ENCODE data around the gene RRP1.

The RRP1 gene

GRCh38 chr21:43777953-43778352 is 11.4 kb upstream of the RRP1 start:
- H3K27ac Mint-ChIP-seq: no peak overlapping the region
- H3K4me1 Mint-ChIP-seq: peaks cover 35% of the 10 kb centered on the region
- H3K4me3 Mint-ChIP-seq: peak overlapping the region; percentile 81
- DNase-seq: no peak
- H3K36me3 Mint-ChIP-seq (ENCODE audit: low read depth): peaks cover 14% of the 10 kb centered on the region
- TF ChIP-seq CTCF (IDR thresholded peaks at IDR 0.05): no peak
- peaks cover 21% of the 10 kb centered on the region for H3K27me3 Mint-ChIP-seq (ENCODE audit: low read depth, poor library complexity)
- H3K9me3 Mint-ChIP-seq: no peaks in the 10 kb centered on the region

- Mint-ChIP-seq H3K27me3 (ENCODE audit: low read depth, poor library complexity) (peaks cover 27% of the 10 kb centered on the region), H3K36me3 (ENCODE audit: low read depth) (peaks cover 6% of the 10 kb centered on the region), H3K4me3 (no peak overlapping the region), H3K4me1 (peaks cover 29% of the 10 kb centered on the region), H3K27ac (no peak overlapping the region), H3K9me3 (no peaks in the 10 kb centered on the region)
- TF ChIP-seq CTCF (IDR thresholded peaks at IDR 0.05): no peak
- DNase-seq: no peak
Observed at GRCh38 chr21:43778469-43779335, 10.7 kb upstream of the RRP1 start.

GRCh38 chr21:43779660-43780059 is 9.7 kb upstream of the RRP1 start:
- TF ChIP-seq CTCF (IDR thresholded peaks at IDR 0.05): no peak
- Mint-ChIP-seq H3K36me3 (ENCODE audit: low read depth) (no peaks in the 10 kb centered on the region), H3K4me3 (no peak overlapping the region), H3K4me1 (peaks cover 21% of the 10 kb centered on the region), H3K27me3 (ENCODE audit: low read depth, poor library complexity) (peaks cover 30% of the 10 kb centered on the region), H3K27ac (no peak overlapping the region), H3K9me3 (no peaks in the 10 kb centered on the region)
- no peak for DNase-seq

- Mint-ChIP-seq H3K27ac (no peak overlapping the region), H3K4me1 (peaks cover 10% of the 10 kb centered on the region), H3K27me3 (ENCODE audit: low read depth, poor library complexity) (peaks cover 34% of the 10 kb centered on the region), H3K4me3 (no peak overlapping the region), H3K36me3 (ENCODE audit: low read depth) (no peaks in the 10 kb centered on the region), H3K9me3 (peaks cover 4% of the 10 kb centered on the region)
- TF ChIP-seq CTCF (IDR thresholded peaks at IDR 0.05): no peak
- no peak for DNase-seq
Observed at GRCh38 chr21:43781846-43782245, 7.5 kb upstream of the RRP1 start.

- Mint-ChIP-seq H3K36me3 (ENCODE audit: low read depth) (no peaks in the 10 kb centered on the region), H3K27ac (no peak overlapping the region)
Observed at GRCh38 chr21:43782431-43783097, 6.8 kb upstream of the RRP1 start.

More at GRCh38 chr21:43782431-43783097, 6.8 kb upstream of the RRP1 start:
- Mint-ChIP-seq H3K9me3 (peaks cover 4% of the 10 kb centered on the region), H3K4me1 (peaks cover 10% of the 10 kb centered on the region), H3K27me3 (ENCODE audit: low read depth, poor library complexity) (peaks cover 32% of the 10 kb centered on the region), H3K4me3 (no peak overlapping the region)
- TF ChIP-seq CTCF (IDR thresholded peaks at IDR 0.05): no peak
- DNase-seq: no peak

Measured in nephron progenitor cell (in vitro differentiated cells).